Cortex of kidney (tissue), 1 donor: Measurements from ENCODE around the gene GOLGA1.
"Not testable (repeated sequence)": the region's sequence is repeated elsewhere in the genome, so short reads cannot be mapped to it uniquely, and the experiment has no call there.

Experiments
- DNase-seq: peaks from one replicate; lab custom pipeline; 2025; lab: John Stamatoyannopoulos, UW

GOLGA1 gene

DNA sequence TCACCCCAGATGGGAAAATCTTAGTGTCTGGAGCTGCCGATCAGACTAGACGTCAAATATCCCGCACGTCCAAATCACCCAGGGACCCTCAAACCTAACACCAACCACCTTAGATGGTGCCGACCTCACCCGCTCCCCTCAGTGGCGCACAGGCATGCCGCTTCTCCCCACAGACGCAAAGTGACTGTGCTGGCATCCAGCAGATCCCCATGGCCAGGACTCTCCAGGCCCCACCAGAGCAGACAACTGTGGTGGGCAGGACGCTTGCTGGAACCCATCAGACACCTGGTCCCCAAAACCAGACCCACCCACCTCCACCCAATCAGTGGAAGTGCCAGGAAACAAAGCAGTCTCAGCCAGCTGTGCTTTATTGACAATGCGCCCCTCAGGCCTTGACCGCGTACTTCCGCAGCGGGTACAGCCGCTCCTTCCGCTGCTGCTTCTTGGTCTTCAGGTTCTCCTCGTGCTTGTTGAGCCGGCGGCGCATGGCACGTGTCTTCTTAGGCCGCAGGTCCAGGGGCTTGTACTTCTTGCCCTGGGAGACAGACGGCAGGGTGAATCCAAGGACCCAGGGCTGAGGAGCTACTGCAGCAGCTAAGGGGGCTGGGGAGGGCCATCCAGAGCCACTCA lies 83.2 kb downstream of the GOLGA1 start:
- DNase-seq = no peak

- no peak for DNase-seq
These were observed 84.7 kb downstream of the GOLGA1 start for GRCh38 chr9:124855944-124856765.

DNA sequence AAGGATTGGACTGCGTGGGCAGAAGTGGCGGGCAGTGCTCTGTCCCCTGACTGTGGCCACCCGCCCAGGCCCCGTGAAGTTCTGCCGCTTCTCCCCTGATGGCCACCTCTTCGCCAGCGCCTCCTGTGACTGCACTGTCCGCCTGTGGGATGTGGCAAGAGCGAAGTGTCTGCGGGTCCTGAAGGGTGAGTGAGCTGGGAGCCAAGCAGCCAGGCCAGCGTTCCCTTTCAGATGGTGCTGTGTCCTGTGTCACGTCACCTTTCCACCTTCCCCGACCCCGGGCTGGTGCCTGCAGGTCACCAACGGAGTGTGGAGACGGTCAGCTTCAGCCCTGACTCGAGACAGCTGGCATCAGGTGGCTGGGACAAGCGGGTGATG lies 85.3 kb downstream of the GOLGA1 start:
- no peak for DNase-seq

DNA sequence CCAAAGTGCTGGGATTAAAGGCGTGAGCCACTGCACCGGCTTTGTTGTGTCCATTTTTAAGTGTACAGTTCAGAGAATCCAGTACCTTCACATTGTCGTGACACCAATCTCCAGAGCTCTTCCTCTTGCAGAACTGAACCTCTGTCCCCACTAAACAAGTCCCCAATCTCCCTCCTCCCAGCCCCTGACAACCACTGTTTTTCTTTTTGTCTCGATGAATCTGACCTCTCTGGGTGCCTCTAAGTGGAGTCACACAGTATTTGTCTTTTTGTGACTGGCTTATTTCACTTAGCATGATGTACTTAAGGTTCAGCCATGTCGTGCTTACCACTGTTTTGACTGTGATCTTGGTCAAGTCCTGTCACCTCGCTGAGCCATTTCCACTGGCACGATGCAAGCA lies 86.1 kb downstream of the GOLGA1 start:
- DNase-seq = no peak

DNA sequence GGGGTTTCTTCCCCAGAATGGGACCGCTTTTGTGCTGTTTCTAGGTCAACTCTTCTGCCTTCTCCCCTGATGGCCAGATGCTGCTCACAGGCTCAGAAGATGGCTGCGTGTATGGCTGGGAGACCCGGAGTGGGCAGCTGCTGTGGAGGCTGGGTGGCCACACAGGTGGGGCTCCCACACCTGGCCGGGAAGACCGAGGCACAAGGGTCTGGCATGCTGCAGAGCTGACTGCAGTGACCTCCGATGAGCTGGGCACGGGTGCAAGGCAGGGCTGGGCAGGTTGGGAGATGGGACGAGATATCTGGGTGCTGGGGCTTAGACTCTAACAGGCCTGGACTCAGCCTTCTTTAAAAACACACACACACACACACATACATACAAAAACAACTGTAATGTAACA lies 86.7 kb downstream of the GOLGA1 start:
- DNase-seq = no peak

GRCh38 chr9:124853605-124854143 lies 87.2 kb downstream of the GOLGA1 start:
- DNase-seq = no peak

GRCh38 chr9:124852829-124853531 lies 87.9 kb downstream of the GOLGA1 start, which contains the start of gene WDR38:
TSS of gene WDR38 (plus strand) at chr9:124853460. CDS start at chr9:124853532, 72 bp downstream.
- no peak for DNase-seq

DNA sequence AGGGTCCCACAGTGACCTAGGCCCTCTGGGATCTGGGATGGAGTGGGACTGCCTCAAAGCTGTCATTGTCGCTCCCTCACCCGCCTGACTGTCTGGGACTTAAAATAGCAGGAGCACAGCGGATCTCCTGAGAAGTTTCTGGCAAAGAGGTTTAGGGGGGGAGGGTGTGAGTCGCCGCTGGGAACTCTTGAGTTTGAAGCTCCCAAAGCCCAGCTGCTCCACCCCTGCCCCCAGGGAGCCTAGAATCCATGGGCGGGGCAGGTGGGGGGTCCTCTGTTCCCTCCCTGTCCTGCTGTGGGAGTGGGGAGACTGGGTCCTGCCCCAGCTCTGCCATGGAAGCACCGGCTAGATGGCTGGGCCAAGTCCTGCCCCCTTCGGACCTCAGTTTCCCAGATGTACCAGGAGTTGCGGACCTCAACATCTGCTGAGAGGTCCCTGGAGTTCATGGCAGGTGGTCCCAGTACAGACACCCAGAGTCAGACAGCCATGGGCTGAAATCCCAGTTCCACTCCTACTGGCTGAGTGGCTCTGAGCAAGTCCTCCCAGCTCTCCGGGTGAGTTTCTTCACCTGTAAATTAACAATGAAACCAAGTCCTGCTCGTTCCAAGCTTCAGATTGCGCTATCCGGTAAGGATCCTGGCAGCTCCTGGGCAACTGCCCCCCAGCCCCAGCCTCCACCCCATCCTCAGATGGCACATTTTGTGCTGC lies 88.6 kb downstream of the GOLGA1 start:
- no peak for DNase-seq

GRCh38 chr9:124849801-124850200 lies 91.1 kb downstream of the GOLGA1 start:
- no peak for DNase-seq

GRCh38 chr9:124846969-124847368 lies 93.9 kb downstream of the GOLGA1 start:
- no peak for DNase-seq

- not testable (repeated sequence) for DNase-seq
These were observed 94.4 kb downstream of the GOLGA1 start for GRCh38 chr9:124846467-124846866.

GRCh38 chr9:124844291-124844690 lies 96.6 kb downstream of the GOLGA1 start:
- no peak for DNase-seq

GRCh38 chr9:124843456-124844034 lies 97.3 kb downstream of the GOLGA1 start:
- no peak for DNase-seq

DNA sequence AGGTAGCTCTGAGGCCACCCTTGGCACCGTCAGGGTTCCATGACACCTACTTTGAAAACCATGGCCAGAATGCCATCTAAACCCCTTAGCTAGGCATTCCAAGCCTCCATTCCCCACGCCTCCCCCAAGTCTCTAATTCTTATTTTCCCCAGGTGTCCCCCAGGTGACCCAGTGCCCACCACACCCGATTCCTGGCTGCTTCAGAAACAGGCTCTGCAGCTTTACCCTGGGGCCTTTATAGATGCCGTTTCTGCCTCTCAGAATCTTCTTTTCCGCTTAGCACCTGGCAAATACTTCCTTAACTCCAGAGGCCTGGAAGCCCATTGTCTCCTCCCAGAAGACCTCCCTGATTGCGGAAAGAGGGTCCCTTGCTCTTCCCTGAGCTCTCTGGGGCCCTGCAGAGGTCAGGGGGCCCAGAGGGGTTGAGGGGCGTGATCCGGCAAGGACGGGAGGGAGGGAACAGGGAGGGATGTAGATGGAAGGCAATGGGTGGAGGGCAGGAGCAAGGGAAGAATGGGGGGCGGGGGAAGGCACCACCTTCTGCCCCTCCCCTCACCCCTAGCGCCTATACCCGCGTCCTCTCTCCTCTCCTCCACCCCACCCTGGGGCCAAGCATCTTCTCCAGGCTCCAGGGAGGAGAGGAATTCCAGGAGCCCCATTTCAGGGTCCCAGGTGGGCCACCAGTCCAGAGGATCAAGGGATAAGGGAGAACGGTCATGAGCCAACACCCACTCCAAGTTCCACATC lies 99.6 kb downstream of the GOLGA1 start:
- DNase-seq = no peak

GRCh38 chr9:124840300-124840833 lies 100.5 kb downstream of the GOLGA1 start:
- DNase-seq = no peak

GRCh38 chr9:124839612-124840299 lies 101.1 kb downstream of the GOLGA1 start:
- no peak for DNase-seq

- not testable (repeated sequence) for DNase-seq
These were observed 102.2 kb downstream of the GOLGA1 start for GRCh38 chr9:124838567-124839275.

DNA sequence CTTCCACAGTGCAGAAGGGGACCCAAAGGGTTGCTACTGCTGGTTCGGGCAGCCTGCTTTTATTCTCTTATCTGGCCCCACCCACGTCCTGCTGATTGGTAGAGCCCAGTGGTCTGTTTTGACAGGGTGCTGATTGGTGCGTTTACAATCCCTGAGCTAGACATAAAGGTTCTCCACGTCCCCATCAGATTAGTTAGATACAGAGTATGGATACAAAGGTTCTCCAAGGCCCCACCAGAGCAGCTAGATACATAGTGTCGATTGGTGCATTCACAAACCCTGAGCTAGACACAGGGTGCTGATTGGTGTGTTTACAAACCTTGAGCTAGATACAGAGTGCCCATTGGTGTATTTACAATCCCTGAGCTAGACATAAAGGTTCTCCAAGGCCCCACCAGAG lies 102.8 kb downstream of the GOLGA1 start:
- not testable (repeated sequence) for DNase-seq

- DNase-seq = no peak
These were observed 105.8 kb downstream of the GOLGA1 start for GRCh38 chr9:124835026-124835557.
